Activated CD8-positive, alpha-beta T cell treated with anti-CD3 and anti-CD28 coated beads for 36 hours (primary cell): ENCODE results near the gene TFG. TPM values are rescaled to one million over a fixed set of nuclear protein-coding genes. Genes with fewer than 3 reads are reported as not detected.
A peak's percentile ranks its signal among the peaks of the same experiment; 100 is the strongest.
"Not testable (repeated sequence)": the region's sequence is repeated elsewhere in the genome, so short reads cannot be mapped to it uniquely, and the experiment has no call there.

ENCODE experiments used
- ATAC-seq: fragments of 200-7000 bp; cut with Tn5 transposase; one replicate; pipeline ENCODE4 v1.10.0; 2021; ENCODE audit warnings: mild to moderate bottlenecking, moderate library complexity
- CTCF ChIA-PET: fragments of 350-600 bp; sonication (Branson Sonifier 250); formaldehyde crosslinking; loops from one replicate; lab custom pipeline; 2021; ENCODE audit warnings: antibody characterized with exemption; lab: Charles Lee
- POLR2A ChIA-PET: fragments of 350-600 bp; sonication (Branson Sonifier 250); formaldehyde crosslinking; loops from one replicate; lab custom pipeline; 2021; ENCODE audit warnings: antibody characterized with exemption; lab: Charles Lee
- DNase-seq: peaks from one replicate; pipeline ENCODE4 v3.0.0-alpha.2; 2020
- H3K27ac Mint-ChIP-seq: one replicate; pipeline ENCODE4 v1.8.0; 2021; ENCODE audit warnings: mild to moderate bottlenecking, mixed read lengths
- H3K27me3 Mint-ChIP-seq: one replicate; pipeline ENCODE4 v1.8.0; 2021; ENCODE audit warnings: mixed read lengths
- H3K36me3 Mint-ChIP-seq: one replicate; pipeline ENCODE4 v1.8.0; 2021; ENCODE audit warnings: low read depth, mixed read lengths
- H3K4me1 Mint-ChIP-seq: one replicate; pipeline ENCODE4 v1.8.0; 2021; ENCODE audit warnings: low read depth, mixed read lengths
- H3K4me3 Mint-ChIP-seq: one replicate; pipeline ENCODE4 v1.8.0; 2021; ENCODE audit warnings: mild to moderate bottlenecking, moderate library complexity, mixed read lengths
- H3K9me3 Mint-ChIP-seq: one replicate; pipeline ENCODE4 v1.8.0; 2021; ENCODE audit warnings: mixed read lengths
- intact Hi-C: fragments of 100-400 bp; cut with micrococcal nuclease; formaldehyde crosslinking; loops from one replicate; pipeline ENCODE4 v1.10.0; 2022
- total RNA-seq, 2 experiments: library from RNA; stranded (reverse); gene quantifications; one replicate each; pipeline ENCODE4 v1.2.3, GENCODE V29; 2021
- TF ChIP-seq, protein P1 (sequence below): fragments of 200-600 bp; IDR thresholded peaks from one replicate; pipeline ENCODE4 v1.8.0; 2022; ENCODE audit warnings: antibody characterized with exemption, mild to moderate bottlenecking

The TFG gene
- total RNA-seq = 10 to 100 TPM; 59.2 TPM

DNA sequence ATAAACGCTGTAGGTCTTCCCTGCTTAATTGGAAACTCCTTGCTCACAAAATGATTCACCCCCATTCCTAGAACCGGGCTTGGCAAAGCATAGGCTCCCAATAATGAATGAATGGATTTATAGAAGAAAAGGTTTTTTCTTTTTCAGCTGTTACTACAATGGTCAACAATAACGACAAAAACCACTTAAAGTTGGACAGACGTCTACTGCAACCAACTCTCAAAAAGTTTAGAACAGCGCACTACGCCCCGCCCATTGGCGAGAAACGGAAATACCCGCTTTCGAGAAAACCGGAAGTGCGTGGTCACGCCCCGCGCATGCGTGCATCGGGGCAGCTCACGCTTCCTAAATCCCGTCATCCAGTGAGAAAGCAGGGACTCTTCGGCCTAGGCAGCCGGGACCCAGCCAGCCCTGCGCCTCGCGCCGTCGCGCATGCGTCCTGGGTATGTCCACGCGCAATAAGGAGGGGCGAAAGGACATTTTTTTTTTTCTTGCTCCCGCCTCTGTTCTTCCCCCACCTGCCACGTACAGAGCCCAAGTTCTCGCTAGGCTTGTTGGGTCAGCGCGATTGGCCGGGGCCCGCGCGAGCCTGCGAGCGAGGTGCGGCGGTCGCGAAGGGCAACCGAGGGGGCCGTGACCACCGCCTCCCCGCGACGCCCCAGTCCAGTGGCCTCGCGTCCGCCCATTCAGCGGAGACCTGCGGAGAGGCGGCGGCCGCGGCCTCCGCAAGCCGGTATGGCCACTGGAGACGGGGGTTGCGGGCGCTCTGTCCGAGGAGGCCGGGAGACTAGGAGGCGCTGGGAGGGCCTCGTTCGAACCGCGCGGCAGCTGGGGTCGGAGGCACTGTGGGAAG is at the start of gene TFG:
Gene TFG (plus strand): TSS at position 506 of the 853 bp plus-strand sequence. CDS start 4,192 bp downstream, outside the sequence.
- Mint-ChIP-seq H3K9me3 (peaks cover 2% of the 10 kb centered on the region), H3K27me3 (no peaks in the 10 kb centered on the region), H3K4me1 (peaks cover 38% of the 10 kb centered on the region), H3K36me3 (peaks cover 31% of the 10 kb centered on the region), H3K4me3 (peak within 1 kb of the TSS; percentile 77), H3K27ac (peak within 1 kb of the TSS; percentile 95)
- ChIA-PET CTCF (interaction anchor here (0.7 to 4.4 kb wide), 15 partner anchors 11 to 120 kb away, joined by 3 to 33 read pairs (median 5); no protein-coding TSS in a partner anchor), POLR2A (interaction anchor here (0.7 to 3.6 kb wide), 20 partner anchors 9 to 676 kb away, joined by 3 to 21 read pairs (median 4); partner anchors contain the start of genes LNP1 and TOMM70)
- intact Hi-C loops = loop anchor here (2.0 to 5.0 kb wide), 2 partner anchors 44 to 72 kb away; no protein-coding TSS in a partner anchor
- peak; percentile 100 for DNase-seq
- ATAC-seq = peak; percentile 92
- TF ChIP-seq, protein P1, sequence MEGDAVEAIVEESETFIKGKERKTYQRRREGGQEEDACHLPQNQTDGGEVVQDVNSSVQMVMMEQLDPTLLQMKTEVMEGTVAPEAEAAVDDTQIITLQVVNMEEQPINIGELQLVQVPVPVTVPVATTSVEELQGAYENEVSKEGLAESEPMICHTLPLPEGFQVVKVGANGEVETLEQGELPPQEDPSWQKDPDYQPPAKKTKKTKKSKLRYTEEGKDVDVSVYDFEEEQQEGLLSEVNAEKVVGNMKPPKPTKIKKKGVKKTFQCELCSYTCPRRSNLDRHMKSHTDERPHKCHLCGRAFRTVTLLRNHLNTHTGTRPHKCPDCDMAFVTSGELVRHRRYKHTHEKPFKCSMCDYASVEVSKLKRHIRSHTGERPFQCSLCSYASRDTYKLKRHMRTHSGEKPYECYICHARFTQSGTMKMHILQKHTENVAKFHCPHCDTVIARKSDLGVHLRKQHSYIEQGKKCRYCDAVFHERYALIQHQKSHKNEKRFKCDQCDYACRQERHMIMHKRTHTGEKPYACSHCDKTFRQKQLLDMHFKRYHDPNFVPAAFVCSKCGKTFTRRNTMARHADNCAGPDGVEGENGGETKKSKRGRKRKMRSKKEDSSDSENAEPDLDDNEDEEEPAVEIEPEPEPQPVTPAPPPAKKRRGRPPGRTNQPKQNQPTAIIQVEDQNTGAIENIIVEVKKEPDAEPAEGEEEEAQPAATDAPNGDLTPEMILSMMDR = no peak

DNA sequence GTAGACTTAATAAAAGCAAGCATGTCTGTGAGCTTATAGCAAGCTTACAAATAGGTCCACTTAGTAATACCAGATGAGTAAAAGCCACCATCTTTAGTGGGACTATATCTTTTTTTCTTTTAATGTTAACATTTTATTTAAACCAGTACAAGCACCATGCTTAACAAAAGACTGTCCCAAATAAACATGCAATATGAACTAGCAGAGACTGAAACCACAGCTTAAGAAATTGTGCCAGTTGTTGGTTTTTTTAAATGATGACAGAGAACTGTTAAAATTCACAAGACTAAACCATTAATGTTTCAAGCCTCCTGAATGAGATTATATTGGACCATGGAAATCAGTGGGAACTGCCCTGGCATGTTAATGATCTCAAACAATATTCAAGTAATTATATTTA is 48.0 kb upstream of the TFG start:
- ChIA-PET POLR2A (interaction anchor here (1.0 to 1.5 kb wide), 3 partner anchors 9 to 25 kb away, joined by 3 read pairs; no protein-coding TSS in a partner anchor), CTCF (interaction anchor here (0.9 to 1.5 kb wide), 4 partner anchors 12 to 56 kb away, joined by 4 read pairs; partner anchors contain the start of gene TFG)
- H3K9me3 Mint-ChIP-seq, DNase-seq, ATAC-seq, H3K27ac Mint-ChIP-seq, H3K27me3 Mint-ChIP-seq, H3K4me3 Mint-ChIP-seq, intact Hi-C loops: not testable (repeated sequence)
- peaks cover 54% of the 10 kb centered on the region for H3K36me3 Mint-ChIP-seq
- H3K4me1 Mint-ChIP-seq = peaks cover 34% of the 10 kb centered on the region

DNA sequence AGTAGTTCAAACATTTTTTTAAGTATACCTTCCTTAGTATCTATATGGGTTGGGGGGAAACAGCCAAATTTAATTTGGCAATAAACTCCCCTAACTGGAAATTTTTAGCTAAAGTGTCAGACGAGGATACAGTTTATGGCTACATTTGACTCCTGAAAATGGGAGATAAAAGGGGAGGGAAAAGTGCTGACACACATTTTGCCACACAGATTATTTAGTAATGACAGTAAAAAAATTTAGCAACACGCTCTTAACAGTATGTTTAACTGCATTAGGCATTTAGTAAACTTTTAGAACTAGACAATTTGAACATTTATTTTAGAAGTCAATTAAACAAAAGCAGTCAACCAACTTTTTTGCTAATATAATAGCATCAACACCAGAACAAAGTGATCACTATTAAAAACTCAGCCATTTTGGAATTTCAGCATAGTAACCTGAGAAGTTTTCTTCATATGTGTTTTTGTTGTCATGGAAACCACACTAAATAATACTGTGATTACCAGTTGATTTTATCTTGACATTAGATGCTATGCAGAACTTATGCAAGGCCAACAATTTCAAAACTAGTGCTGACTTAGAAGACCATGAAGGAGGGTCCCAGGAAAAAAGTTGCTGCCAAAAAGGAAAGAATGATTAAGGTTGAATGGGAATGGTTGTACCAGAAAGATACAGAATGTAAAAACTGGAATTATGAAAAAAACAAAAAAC is 47.0 kb upstream of the TFG start:
- CTCF ChIA-PET = no interaction called here

DNA sequence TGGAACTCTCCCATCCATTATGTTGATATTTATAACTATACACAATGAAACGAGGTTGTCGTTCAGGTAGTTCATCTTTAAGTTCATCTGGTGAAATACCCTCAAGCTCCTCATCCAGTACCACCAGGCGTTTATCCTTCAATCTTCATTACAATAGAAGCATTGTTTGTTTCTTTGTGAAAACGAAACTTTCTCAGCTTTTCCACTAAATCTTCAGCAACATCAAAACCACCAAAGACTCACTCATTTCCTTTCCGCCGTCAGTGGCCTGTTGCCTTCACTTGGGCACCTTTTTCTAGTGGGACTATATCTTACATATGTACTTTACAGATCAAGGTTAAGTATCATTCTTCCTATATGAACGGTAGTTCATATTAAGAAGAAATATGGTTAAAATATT is 44.1 kb upstream of the TFG start:
- H3K9me3 Mint-ChIP-seq = peaks cover 16% of the 10 kb centered on the region
- H3K27me3 Mint-ChIP-seq = no peaks in the 10 kb centered on the region
- TF ChIP-seq, protein P1 = no peak
- intact Hi-C loops = loop anchor here (2.0 kb wide), 1 partner anchor 44 kb away; the partner anchor contains the start of gene TFG
- H3K36me3 Mint-ChIP-seq = peaks cover 63% of the 10 kb centered on the region
- ATAC-seq (peak; percentile 94), DNase-seq (peak; percentile 76)
- peaks cover 34% of the 10 kb centered on the region for H3K4me1 Mint-ChIP-seq
- H3K4me3 Mint-ChIP-seq = no peak overlapping the region
- H3K27ac Mint-ChIP-seq = peak overlapping the region; percentile 69
- ChIA-PET POLR2A (interaction anchor here (0.6 to 1.7 kb wide), 8 partner anchors 9 to 993 kb away, joined by 3 to 11 read pairs (median 4); partner anchors contain the start of gene TFG), CTCF (interaction anchor here (0.7 to 1.6 kb wide), 9 partner anchors 9 to 202 kb away, joined by 3 to 5 read pairs (median 3); no protein-coding TSS in a partner anchor)

More for the DNA sequence above, 47.0 kb upstream of the TFG start:
- POLR2A ChIA-PET = no interaction called here
- intact Hi-C loops = no loop called here
- H3K4me3 Mint-ChIP-seq = no peak overlapping the region
- TF ChIP-seq, protein P1 = no peak
- no peak for DNase-seq
- peaks cover 54% of the 10 kb centered on the region for H3K36me3 Mint-ChIP-seq
- H3K27ac Mint-ChIP-seq = peak overlapping the region; percentile 9
- peaks cover 34% of the 10 kb centered on the region for H3K4me1 Mint-ChIP-seq
- H3K9me3 Mint-ChIP-seq = peaks cover 4% of the 10 kb centered on the region
- ATAC-seq = no peak
- no peaks in the 10 kb centered on the region for H3K27me3 Mint-ChIP-seq

DNA sequence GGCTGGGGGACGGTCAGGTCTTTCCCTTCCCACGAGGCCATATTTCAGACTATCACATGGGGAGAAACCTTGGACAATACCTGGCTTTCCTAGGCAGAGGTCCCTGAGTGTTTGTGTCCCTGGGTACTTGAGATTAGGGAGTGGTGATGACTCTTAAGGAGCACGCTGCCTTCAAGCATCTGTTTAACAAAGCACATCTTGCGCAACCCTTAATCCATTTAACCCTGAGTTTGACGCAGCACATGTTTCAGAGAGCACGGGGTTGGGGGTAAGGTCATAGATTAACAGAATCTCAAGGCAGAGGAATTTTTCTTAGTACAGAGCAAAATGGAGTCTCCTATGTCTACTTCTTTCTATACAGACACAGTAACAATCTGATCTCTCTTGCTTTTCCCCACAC is 42.6 kb upstream of the TFG start:
- Mint-ChIP-seq H3K9me3 (peaks cover 27% of the 10 kb centered on the region), H3K36me3 (peaks cover 73% of the 10 kb centered on the region), H3K4me1 (peaks cover 32% of the 10 kb centered on the region)
- H3K27me3 Mint-ChIP-seq, ATAC-seq, CTCF ChIA-PET, H3K27ac Mint-ChIP-seq, DNase-seq, intact Hi-C loops, H3K4me3 Mint-ChIP-seq: not testable (repeated sequence)
- POLR2A ChIA-PET = interaction anchor here (1.8 kb wide), 1 partner anchor 44 kb away, joined by 5 read pairs; no protein-coding TSS in a partner anchor

DNA sequence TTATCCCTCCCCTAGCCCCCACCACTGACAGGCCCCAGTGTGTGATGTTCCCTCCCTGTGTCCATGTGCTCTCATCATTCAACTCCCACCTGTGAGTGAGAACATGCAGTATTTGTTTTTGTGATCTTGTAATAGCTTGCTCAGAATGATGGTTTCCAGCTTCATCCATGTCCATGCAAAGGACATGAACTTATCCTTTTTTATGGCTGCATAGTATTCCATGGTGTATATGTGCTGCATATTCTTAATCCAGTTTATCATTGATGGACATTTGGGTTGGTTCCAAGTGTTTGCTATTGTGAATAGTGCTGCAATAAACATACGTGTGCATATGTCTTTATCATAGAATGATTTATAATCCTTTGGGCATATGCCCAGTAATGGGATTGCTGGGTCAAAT is 42.0 kb upstream of the TFG start:
- intact Hi-C loops, H3K27ac Mint-ChIP-seq, DNase-seq, H3K4me3 Mint-ChIP-seq, ATAC-seq, H3K27me3 Mint-ChIP-seq: not testable (repeated sequence)
- H3K9me3 Mint-ChIP-seq = peaks cover 27% of the 10 kb centered on the region
- peaks cover 74% of the 10 kb centered on the region for H3K36me3 Mint-ChIP-seq
- ChIA-PET CTCF (interaction anchor here (1.1 kb wide), 1 partner anchor 78 kb away, joined by 4 read pairs; no protein-coding TSS in a partner anchor), POLR2A (interaction anchor here (0.6 to 1.8 kb wide), 2 partner anchors 44 to 200 kb away, joined by 4 to 5 read pairs; no protein-coding TSS in a partner anchor)
- peaks cover 31% of the 10 kb centered on the region for H3K4me1 Mint-ChIP-seq

DNA sequence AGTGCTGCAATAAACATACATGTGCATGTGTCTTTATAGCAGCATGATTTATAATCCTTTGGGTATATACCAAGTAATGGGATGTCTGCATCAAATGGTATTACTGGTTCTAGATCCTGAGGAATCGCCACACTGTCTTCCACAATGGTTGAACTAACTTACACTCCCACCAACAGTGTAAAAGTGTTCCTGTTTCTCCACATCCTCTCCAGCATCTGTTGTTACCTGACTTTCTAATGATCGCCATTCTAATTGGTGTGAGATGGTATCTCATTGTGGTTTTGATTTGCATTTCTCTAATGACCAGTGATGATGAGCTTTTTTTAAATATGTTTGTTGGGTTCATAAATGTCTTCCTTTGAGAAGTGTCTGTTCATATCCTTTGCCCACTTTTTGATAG is 38.3 kb upstream of the TFG start:
- H3K27ac Mint-ChIP-seq, DNase-seq, ATAC-seq, H3K4me3 Mint-ChIP-seq, intact Hi-C loops, H3K27me3 Mint-ChIP-seq: not testable (repeated sequence)
- ChIA-PET CTCF (interaction anchor here (0.6 kb wide), 1 partner anchor 921 kb away, joined by 3 read pairs; no protein-coding TSS in a partner anchor), POLR2A (interaction anchor here (0.8 kb wide), 1 partner anchor 38 kb away, joined by 3 read pairs; no protein-coding TSS in a partner anchor)
- Mint-ChIP-seq H3K4me1 (peaks cover 19% of the 10 kb centered on the region), H3K9me3 (peaks cover 27% of the 10 kb centered on the region), H3K36me3 (peaks cover 76% of the 10 kb centered on the region)
